GM19395 (cell line): ENCODE results near the gene RAE1.

Experiments
- ATAC-seq: cut with Tn5 transposase; IDR thresholded peaks from one replicate; pipeline ENCODE4 v1.9.1; 2021; ENCODE audit warnings: mild to moderate bottlenecking, moderate library complexity; ENCODE audit not compliant: unreplicated experiment

RAE1 gene

DNA sequence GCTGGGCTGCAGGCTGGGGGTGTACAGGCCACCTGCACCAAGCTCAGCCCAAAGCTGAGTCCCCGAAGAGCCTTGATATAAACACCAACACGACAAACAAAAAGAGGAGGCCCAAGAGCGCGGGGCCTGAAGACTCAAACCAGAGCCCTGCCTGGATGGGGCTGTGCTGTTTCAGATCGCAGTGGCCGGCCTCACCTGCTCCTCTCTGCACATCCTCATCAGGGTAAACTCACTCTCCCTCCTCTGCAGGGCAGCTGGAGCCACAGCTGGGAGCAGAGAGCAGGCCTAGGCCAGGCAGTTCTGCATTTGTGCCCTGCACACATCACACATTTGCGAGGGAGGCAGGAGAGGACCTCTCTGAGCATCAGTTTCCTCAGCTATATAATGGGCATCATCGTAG lies 36.4 kb downstream of the RAE1 start:
- ATAC-seq, result no peak

DNA sequence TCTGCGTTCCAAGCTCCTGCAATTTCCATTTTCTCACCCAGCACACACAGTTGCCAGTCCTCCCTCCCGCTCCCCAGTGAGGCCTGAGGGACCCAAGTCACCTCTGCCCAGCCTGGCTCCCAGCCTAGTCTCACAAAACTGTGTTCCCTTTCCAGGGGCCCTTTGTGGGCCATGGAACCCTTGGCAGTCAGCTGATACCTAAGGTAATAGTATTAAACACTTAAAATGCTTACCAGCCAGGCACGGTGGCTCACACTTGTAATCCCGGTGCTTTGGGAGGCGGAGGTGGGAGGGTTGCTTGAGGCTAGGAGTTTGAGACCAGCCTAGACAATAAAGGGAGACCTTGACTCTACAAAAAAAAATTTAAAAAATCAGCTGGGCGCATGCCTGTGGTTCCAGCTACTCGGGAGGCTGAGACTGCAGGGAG lies 36.9 kb downstream of the RAE1 start:
- ATAC-seq, result no peak

DNA sequence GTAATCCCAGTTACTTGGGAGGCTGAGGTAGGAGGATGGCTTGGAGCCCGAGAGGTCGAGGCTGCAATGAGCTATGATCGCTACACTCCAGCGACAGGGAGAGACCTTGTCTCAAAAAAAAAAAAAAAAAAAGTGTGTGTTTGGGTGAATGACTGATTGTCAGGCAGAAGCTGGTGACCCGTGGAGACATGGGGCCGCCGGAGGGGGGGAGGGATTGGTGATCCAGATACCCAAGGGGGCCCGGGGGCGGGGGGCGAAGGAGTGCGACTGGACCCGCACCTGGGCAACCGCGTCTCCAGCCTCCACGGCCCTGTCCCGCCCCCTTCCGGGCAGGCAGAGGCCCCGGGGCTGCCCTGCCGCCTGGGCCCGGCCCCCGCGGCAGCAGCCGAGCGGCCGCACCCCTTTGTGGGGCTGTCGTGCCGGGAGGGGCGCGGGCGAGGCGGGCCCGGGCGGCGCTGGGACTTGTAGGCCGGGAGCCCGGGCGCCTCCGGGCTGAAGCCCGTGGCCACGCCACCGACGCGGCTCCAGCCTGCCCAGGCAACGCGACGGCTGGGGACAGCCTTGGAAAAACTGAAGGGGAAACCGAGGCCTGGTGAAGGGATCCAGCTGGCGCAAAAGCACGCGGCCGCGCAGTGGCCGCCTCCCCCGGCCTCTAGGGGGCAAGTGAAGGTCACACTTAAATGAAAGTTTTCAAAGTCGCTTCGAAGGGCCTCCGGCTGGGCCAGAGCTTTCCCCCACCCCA lies 38.1 kb downstream of the RAE1 start:
- ATAC-seq, result no peak

DNA sequence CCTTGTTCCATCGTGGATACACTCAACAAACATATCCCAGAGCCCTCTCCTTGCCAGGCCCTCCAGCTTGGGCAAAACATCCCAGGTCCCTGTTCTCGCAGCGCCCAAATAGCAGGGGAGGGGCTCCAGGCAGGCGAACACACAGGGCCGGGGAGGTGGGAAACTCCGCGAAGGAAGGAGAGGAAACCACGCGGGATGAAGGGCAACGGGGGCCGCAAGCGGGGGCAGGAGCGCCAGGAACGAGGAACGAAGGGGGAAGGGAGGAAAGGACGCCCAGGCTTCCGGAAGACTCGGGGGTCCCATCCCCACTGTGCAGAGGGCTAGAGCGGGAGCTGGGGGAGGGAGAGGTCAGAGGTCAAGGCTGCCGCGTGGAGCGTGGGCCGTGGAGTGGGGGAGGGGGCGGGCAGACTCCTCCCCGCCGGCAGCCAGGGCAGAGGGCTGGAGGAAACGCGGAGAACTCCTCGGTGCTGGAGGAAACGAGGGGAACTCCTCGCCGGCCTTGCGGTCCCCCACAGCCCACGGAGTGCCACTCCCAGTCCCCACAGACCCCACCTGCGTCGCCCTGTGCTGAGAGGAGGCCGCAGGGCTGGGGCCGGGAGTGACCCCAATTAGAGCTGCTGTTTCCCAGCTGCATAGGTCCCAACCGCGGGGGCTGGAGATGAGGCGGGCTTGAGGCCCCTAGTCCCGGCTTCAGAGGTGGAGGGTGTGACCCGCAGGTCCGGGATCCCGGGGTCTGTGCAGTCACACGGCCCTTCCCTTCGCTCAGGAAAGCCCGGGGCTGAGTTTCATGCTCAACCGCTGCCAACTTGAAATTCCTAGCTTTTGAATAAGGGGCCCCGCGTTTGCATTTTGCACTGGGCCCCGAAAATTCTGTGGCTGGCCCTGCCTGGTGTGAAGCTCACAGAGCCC lies 38.9 kb downstream of the RAE1 start:
- ATAC-seq, result no peak

DNA sequence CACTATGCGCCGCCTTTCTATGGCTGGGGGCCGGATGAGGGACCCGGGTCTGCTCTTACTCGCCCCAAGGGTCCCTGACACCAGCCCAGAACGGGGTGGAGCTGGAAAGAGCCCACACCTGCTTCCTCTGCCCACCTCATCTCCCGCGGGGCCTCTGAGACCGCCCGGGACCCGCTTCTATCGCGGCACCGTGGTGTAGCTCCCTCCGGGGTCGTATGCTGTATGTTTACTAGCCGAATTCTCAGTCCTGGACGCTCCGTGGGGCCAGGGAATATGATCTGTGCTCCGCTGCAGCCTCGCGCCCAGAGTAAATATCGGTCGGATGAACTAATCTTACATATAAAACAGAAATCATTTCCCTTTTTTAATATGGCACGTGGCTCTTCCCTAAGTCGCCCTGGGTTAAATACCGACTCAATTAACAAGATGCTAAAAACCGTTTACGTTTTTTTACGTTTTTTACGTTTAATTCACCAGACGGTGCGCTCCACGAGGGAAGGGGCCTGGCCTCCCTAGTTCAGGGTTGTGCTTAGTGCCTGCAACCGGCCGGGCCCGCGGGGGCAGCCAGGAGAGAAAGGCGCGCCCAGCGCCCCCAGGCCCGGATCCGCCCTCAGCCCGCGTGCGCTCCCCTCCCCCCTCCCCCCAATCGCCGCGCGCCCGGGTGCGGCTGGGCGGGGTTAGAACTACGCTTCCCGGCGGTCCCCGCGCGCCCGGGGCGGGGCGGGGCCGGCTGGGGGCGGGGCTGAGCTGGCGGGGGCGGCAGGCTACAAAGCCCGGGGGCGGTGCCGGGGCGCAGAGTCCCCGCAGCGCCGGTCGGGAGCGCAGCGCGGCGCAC lies 39.8 kb downstream of the RAE1 start, which contains the start of gene RBM38:
Gene RBM38, plus strand, starts transcription at position 793 of the 835 bp plus-strand sequence. CDS start 186 bp downstream, outside the sequence.
- peak; percentile 42 for ATAC-seq

DNA sequence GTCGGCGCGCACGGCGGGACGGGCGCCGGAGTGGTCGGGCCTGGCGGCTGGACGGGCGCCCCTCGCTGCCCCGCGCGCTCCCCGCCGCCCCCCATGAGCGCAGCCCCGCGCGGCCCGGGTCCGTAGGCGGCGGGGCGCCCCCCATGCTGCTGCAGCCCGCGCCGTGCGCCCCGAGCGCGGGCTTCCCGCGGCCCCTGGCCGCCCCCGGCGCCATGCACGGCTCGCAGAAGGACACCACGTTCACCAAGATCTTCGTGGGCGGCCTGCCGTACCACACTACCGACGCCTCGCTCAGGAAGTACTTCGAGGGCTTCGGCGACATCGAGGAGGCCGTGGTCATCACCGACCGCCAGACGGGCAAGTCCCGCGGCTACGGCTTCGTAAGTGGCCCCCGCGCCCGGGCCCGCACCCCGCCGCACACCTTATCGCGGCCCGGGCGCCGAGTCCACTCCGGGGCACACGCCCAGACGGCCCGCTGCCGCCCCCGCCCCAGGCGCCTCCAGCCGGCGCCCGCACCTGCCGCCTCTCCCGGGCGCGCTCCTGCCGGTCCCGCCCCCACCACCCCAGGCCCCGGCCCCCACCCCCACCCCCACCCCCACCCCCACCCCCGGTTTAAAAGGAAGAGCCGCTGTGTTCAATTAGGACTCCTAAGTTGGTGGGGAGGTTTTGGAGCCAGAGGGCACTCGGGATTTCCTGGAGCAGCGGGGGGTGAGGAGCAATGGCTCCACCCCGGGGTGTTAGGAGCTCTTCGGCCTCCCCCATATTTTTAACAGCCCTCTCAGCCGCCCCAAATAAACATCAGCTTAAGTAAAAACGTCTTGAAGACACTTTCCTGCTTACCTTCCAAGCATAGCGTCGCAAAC lies 40.6 kb downstream of the RAE1 start:
- ATAC-seq, result peak; percentile 2

DNA sequence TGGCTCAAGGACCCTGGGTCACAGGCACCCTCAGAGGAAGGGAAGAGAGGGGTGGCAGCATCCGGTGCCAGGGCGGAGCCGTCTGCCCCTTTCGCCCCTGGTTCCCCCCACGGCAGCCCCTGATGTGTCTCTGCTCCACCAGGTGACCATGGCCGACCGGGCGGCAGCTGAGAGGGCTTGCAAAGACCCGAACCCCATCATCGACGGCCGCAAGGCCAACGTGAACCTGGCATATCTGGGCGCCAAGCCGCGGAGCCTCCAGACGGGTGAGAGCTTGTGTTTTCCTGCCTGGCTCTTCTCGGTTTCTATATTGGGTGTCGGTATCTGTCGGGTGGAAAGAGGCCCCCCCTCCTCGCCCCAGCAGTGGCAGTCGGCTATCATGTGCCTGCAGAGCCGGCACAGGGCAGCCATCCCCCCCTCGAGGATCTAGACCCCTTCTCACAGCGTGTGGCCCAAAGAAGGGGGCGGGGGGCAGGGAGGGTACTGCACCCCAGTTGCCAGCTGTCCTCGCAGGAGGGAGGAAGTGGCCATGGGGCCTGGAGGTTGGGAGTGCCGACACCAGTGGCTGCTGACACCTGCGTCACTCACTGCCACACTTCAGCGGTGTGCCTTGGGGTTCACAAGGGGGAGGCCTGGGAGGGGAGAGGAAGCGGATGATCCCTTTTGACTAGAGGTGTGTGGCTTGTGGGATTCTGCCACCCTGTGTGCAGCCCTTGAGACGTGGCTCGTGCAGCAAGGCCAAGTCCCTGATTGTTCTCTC lies 41.6 kb downstream of the RAE1 start:
- peak; percentile 23 for ATAC-seq

DNA sequence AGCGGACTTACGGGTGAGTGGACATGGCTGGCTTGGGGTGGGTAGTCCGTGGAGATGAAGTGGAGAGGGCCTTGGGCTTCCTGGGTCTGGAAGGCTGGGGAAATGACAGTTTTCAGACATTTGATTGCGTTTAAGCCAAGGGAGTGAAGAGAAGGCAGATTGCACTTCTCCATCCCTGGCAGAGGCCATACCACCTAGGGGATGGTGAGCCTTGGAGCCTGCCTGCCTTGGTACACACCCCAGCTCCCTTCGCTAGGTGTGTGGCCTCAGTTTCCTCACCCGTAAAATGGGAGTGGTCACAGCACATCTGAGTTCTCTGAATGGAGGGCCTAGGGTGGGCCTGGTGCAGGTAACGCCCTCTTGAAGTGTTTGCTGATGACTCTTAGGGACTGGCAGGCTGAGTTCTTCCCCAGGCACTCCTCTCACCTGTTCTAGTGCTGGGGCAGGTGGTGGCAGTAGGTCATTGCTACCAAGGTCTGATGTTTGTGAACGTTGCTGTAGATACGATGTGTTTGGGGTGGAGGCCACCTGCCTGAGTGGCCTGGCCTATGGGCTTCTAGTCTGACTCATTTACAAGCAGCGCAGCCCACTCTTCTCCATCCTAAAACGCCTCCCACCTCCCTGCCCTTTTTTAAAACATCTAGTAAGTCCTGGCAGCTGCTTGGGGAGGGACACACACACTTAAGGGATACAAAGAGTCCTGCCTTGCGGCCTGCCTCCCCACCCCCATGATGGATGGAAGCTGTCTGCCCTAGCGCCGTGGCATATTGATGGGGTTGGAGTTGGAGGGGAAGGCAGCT lies 42.5 kb downstream of the RAE1 start:
- no peak for ATAC-seq

DNA sequence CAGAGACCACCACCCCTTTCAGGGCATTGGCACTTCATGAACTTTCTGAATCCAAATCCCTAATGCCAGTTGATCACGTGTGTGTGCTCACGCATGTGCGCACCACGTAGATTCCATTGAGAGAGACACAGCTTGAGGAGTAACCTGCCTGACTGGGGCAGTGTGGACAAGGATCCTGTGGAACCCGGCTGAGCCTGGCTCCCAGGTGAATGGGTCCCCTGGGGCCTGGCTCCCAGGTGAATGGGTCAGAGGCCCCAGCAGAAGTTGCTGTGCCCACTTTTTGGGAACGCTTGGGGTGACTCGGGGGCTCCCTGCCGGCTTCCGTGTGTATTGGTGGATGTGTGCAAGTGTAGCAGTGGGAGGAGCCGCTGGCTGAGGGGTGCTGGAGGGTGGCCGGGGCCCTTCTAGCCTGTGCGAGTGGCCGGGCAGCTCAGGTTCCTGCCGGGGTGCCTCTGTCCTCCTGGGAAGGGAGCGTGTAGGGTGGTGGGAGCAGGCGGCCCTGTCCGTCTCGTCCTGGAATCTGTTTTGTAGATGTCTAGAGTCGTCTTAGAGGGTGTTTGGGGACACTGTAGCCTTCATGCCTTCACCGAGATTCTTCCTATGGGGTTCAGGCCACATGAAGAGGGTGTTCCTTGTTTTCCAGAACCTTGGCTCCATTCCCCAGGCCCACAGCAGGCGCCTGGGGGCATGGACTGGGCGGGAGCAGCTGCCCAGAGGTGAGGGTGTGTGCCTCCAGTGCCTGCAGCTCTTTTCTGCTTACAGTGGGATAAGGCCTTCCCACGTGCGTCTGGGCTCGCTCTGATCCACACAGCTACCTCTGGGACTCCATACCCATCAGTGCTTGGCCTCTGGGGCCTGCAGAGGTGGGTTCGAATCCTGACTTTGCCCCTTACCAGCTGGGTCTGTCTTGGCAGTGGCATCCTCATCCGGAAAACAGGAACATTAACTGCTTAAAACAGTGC lies 43.3 kb downstream of the RAE1 start:
- ATAC-seq, result no peak

DNA sequence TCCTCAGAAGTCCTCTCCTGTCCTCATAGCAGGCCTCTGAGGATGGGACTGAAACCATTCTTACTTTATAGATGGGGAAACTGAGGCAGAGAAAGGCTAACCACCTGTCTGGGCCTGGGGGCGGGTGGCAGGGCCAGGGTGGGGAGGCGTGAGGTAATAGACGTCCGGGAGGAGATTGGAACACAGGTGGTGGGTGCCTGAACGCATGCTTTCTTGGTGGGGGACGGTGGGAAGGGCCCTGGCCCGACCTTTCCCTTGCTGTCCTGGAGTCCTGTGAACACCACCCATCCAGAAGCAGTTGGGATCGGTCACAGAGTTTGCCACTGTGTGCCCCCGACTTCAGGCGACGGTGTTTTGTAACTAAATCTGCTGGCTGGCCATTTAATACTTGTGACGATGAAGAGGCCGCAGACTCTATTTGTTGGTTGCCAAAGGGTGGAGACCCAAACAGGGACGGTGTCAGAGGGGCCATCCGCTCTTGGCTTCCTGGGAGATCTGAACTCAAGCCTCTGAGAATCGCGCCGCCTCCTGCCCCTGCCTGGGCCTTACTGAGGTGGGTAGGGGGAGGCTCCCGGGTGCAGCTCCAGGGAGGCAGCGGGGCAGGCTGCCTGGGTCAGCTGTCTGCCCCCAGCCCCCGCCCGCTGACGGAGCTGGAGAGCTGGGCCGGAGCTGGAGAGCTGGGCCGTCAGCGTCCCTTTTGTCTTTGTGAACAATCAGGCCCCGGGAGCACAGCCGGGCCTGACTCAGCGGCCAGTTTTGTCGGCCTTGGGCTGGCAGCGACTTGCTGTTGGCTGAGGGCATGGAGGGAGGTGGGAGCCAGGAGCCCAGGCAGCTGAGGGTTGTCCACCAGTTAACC lies 44.3 kb downstream of the RAE1 start:
- no peak for ATAC-seq

DNA sequence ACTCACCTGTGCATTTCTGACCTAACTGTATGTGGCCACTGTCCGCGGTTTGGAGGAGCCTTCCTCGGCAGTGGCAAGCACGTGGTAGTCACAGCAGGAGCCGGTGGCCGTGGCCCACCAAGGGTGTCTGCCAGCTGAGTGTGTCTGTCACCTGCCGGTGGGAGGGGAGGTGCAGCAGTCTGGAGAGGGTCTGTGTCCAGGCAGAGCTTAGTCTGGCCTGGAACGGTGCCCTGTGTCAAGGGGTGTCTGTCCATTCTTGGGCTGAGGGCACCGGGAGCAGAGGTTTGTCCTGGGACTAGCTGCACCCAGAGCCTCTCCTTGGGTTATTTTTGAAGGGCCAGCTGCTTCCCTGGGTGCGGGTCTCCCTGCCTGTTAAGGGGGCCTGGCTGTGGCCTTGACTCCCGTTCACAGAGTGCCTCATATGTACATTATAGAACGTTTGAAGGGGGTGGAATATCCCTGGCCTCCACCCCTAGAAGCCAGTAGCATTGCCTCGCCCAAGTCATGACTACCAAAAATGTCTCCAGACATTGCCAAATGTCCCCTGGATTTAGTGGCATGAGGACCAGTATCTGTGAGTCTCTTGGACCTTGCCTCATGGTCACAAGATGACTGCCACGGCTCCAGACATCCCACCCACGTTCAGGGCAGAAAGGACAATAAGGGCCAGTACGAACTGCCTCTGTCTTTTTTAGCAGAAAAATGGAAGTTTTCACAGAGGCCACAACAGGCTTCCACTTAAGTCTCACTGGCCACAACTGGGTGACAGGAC lies 45.3 kb downstream of the RAE1 start:
- no peak for ATAC-seq

DNA sequence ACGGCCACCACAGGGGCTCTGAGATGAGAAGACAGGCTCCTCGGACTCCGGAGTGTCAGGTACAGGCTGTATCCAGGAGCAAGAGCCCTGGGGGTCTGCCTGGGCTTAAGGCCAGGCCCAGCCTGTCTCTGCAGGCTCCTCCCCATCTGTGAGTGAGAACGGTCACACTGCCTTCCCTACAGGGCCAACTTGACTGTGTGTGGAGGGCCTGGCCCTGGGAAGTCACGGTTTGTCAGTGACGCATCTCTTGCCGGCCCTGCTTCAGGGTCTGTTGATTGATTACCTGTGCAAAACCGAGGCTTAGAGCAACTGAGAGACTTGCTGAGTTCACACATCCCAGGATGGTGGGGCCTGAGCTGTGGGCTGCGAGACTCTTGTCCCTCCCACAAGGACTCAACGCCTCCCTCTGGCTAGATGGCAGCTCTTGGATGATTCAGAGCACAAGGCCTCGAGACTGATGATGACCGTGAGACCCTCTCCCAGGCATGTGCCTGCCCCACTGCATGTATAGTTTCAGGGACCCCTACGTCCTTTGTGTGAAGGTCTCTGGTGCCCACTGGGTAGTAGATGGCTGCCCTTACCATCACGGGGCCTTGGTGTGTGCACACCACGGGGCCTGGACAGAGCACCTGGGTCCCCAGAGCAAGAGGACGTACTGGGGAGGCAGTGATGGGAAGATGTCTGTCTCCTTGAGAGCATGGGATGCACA lies 46.1 kb downstream of the RAE1 start:
- ATAC-seq, result no peak

DNA sequence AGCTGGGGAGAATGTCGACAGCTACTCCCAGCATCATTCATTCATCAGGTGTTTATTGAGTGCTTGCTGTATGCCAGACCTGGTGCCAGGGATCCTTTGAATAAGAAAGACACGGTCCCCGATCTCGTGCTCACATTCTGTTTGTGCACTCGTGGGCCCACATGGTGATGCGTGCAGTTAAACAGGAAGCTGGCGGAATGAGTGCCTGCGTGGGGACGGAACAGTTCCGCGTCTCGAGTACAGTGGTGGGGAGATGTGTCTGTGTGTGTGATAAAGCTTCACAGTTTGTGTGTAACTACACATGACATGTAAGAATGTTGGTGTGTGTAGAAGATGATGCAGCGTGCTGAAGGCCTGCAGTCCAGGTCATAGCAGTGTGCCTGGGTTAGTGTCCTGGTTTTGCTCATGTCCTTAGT lies 46.6 kb downstream of the RAE1 start:
- peak; percentile 3 for ATAC-seq

DNA sequence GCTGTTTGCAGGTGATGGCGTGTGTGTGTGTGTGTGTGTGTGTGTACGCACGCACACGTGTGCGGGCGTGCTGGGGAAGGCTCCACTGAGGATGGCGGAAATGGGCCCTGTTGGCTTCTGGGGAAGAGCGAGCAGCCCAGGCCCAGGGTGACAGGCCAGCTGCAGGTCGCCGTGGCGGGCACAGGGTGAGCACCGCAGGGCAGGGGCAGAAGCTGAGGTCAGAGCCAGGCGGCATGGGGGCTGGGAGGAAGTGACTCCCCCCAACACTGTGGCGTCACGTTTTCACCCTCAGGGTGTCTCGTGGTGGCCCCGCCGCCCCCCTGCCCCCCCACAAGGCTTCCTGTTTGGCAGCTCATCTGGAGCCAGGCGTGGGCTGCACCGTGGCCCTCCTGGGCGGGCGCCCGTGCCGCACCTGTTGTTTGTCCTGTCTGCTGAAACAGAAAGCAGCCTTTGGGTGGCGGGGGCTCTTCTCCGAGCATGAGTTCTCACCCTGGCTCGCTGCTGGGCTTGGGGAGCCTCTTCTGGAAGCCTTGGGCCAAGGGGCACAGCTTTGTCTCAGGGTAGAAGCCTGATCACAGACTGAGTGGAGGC lies 47.3 kb downstream of the RAE1 start:
- peak; percentile 60 for ATAC-seq
